GM18520 (cell line): ENCODE results near the gene PLD2.

ENCODE experiments used
- ATAC-seq: cut with Tn5 transposase; IDR thresholded peaks from one replicate; pipeline ENCODE4 v1.9.1; 2021; ENCODE audit not compliant: unreplicated experiment

The PLD2 gene

DNA sequence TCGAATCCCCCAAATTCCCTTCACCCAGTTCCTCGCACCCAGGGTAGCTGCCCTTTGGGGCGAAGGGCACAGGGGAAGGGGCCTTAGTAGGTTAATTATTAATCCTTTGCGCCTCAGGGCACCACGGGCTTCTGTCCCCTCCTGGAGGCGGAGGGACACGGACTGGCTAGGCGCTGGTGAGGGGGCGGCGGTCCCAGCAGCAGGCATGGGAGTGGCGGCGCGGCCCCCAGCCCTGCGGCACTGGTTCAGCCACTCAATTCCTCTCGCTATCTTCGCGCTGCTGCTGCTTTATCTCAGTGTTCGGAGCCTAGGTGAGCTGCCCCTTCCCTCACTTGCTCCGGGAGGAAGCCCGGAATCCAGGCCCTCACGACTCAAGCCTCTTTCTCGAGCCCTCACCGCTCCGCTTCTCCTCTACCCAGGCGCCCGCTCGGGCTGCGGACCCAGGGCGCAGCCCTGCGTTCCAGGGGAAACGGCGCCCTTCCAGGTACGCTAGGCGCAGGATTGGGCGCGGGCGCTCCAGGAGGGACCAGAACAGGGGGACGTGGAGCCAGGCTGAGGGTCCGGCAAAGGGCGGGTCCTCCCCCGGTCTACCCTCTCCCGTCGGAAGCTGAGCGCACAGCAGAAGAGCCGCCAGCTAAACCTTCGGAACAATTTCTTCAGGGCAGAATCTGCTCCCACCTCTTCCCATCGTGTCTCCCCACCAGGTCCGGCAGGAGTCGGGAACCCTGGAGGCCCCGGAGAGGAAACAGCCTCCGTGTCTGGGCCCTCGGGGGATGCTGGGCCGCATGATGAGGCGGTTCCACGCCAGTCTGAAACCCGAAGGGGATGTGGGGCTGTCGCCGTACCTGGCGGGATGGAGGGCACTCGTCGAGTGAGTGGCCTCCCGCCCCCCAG lies 17.9 kb upstream of the PLD2 start, which contains the start of gene GLTPD2:
Gene GLTPD2 (plus strand): TSS at position 158 of the 894 bp plus-strand sequence. CDS start 48 bp downstream, at position 206.
- no peak for ATAC-seq

DNA sequence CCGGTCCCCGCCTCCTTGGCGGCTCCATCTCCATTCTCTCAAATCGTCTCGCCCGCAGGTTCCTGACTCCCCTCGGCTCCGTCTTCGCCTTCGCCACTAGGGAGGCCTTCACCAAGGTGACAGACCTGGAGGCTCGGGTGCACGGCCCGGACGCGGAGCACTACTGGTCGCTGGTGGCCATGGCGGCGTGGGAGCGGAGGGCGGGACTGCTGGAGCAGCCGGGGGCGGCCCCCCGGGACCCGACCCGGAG lies 17.3 kb upstream of the PLD2 start:
- ATAC-seq = no peak

DNA sequence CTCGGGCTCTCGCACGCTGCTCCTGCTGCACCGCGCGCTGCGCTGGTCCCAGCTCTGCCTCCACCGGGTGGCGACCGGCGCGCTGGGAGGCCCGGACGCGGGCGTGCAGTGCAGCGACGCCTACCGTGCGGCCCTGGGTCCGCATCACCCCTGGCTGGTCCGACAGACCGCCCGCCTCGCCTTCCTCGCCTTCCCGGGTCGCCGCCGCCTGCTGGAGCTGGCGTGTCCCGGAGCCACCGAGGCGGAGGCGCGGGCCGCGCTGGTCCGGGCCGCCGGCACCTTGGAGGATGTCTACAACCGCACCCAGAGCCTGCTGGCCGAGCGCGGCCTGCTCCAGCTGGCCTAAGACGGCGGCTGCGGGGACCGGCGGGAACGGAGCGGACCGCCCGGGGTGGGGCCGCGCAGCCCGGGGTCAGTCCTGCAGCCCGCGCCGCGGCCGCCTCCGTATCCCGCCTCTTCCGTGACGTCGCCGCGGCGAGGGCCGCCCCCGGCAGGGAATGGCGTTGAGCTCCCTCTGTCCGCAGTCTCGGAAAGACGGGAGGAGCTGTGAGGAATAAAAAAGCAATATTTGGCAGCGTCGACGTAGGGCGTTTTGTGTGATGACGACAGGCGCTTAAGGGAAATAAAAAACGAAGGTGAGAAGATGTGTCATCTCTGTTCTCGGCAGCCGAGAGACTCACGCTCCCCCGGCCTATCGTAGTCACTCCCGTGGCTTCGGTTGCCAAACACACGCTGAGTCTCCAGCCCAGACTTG lies 16.8 kb upstream of the PLD2 start:
- peak; percentile 84 for ATAC-seq

DNA sequence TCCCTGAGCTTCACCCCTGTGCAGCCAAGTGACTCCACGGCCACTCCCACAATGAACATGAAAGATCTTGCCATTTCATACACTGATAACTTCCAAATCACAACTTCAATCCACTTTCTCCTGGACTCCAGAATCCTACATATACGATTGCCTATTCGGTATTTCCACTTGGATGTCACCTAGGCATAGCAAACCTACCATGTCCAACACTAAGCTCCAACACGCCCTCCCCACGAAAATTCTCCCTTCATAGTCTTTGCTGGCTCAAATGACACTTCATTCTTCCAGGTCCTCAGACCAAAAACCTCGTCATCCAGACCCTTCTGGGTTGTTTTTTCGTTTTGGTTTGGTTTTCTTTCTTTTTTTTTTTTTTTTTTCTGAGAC lies 16.3 kb upstream of the PLD2 start:
- no peak for ATAC-seq

DNA sequence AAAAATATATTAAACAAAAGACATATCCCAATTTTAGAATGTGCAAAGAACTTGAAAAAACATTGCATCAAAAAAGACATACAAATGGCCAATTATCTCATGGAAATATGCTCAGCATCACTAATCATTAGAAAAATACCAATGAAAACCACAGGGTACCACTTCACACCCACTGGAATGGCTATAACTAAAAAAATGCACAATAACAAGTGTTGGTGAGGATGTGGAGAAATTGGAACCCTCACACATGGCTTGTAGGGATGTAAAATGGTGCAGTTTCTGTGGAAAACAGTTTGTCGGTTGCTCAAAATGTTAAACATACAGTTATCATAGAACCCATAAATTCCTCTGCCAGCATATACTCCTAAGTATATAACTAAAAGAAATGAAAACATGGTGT lies 11.8 kb upstream of the PLD2 start:
- ATAC-seq = no peak

DNA sequence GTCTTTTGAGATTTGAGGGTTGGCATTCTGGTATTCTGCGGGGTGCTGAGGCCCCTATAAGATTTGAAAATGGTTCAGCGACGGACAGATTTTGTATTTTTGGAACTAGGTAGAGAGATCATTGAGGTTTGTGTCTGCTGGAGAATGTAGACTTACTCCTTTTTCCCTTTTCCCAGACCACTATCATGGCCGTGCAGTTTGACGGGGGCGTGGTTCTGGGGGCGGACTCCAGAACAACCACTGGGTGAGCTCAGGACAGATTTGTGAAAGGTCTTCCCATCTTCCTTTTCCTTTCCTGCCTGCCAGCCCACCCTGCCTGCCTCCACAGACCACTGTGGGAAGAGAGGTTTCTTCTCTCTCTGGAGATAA lies 10.4 kb upstream of the PLD2 start:
- no peak for ATAC-seq

DNA sequence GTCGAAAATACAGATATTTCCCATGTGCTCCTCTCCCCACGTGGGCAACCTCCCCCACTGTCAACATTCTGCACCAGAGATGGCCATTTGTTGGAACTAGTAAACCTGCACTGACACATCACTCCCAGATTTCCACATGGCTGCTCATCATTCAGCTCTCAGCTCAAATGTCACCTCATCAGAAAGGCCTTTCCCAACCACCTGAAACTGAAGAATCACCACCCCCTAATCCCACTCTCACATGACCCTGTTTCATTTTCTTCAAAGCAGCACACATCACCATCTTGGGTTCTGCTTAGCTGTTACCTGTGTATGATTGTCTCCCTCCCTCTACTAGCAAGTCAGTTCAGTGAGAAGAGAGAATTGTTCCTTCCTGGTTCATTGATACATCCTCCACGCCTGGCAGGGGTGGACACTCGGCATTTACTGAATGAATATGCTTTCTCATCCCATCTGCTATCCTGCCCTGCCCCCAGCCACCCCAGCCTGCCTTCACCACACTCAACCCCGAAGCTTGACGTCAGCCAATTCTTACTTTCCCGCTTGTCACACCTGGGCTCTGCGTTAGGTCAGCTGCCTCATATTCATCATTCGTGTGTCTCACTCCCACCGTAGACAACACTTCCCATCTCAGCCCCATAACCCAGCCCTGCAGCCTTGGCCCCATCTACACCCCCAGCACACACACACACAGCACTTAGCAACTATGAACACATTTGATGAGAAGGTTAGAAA lies 6.3 kb upstream of the PLD2 start:
- ATAC-seq = no peak

DNA sequence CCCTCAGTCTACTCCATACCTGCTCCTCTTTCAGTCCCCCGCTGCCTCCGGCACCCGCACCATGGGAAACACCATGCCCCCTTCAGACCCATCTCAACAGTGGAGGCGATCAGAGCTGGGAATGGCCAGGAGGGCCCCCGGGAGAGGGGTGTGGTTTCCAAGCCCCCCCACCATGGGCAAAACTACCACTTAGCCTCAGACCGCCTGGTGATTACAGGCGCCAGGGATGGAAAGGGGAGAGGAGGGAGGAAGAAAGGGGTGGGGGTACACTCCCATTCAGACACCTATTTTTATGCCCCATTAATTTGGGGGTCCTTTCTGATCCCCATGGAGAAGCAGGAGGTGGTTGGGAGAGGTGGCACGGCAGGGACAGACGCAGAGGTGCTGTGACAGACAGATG lies 4.7 kb upstream of the PLD2 start, which contains the start of gene C17orf114:
Gene C17orf114 (minus strand): TSS at position 101 of the 400 bp plus-strand sequence.
- ATAC-seq = no peak

DNA sequence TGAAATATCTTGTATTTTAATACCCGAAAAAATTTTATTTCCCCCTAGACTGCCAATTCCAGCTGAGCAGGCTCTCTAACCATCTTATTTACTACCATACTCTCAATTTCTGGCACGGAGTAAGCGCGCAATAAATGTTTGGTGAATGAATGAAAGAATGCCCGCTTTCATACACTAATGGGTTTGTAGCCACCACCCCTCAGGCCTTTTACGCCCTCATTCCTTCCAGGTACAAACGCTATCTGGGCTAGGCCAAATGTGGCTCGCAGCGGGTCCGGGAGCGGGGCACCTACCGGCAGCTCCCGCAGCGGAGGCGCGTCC lies 536 bp upstream of the PLD2 start:
- ATAC-seq = no peak

DNA sequence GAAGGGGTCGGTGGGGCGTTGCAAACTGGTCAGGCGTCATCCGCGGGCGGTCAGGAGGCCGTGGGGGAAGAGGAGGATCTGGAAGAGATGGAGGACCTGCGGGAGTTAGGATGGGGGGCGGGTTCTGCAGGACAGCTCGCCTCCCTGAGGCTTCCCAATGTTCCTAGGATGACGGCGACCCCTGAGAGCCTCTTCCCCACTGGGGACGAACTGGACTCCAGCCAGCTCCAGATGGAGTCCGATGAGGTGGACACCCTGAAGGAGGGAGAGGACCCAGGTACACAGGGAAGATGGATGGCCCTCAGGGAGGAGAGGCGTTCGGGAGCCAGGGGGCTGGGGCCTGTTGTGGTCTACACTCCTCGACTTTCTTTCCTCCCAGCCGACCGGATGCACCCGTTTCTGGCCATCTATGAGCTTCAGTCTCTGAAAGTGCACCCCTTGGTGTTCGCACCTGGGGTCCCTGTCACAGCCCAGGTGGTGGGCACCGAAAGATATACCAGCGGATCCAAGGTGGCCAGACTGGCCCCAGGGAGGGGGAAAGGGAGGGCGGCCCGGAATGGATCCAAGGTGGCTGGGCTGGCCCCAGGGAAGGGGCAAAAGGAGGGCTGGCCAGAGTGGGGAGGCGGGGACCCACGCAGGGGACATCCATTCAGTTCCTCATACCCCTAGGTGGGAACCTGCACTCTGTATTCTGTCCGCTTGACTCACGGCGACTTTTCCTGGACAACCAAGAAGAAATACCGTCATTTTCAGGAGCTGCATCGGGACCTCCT lies 839 bp downstream of the PLD2 start:
- ATAC-seq = no peak

DNA sequence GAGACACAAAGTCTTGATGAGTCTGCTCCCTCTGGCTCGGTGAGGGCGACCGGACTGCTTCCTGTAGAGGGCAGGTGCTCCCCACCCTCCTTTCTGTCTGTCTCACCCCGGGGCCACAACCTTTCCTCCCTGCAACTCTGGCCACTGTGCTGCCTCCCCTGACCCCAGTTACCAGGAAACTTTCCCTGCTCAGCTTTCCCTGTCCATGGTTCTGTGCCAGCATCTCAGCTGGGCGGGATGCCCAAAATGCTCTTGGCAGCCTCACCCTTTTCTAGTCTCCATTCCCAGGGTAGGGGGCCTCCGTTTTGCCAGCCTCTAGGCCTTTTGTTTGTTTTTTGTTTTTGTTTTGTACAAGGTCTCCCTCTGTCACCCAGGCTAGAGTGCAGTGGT lies 1.4 kb downstream of the PLD2 start:
- no peak for ATAC-seq

DNA sequence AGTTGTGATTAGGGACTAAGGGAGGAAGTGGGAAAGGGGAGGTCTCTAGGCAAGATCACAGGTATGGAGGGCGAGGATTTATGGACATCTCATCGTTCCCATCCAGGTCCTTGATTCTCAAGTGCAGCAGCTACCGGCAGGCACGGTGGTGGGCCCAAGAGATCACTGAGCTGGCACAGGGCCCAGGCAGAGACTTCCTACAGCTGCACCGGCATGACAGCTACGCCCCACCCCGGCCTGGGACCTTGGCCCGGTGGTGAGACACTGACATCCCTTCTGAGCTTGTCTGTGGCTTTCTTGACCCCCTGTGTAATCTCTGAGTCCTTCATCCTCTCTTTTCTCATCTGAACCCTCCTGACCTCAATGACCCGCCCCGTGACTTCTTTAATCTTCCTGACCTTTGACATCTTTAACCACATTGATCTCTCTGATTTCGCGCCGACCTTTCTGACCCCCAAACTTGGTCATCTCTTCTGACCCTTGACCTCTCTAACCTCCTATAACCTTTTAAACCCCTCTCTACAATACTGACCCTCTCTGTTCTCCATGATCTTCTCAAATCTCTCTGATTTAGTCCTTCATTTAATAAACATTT lies 3.8 kb downstream of the PLD2 start:
- no peak for ATAC-seq

DNA sequence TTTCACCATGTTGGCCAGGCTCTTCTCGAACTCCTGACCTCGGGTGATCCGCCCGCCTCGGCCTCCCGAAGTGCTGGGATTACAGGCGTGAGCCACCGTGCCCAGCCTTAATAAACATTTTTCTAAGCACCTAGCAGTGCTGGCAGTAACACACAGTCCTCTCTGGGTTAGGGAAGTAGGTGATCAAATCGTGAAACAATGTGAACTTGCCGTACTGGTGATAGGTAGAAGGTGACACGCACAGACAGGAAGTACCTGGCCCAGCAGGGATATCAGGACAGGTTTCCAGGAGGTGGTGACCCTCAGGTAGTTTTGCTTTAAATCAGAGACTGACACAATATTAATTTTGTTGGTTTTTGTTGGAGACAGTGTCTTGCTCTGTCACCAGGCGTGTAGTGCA lies 4.5 kb downstream of the PLD2 start:
- no peak for ATAC-seq

DNA sequence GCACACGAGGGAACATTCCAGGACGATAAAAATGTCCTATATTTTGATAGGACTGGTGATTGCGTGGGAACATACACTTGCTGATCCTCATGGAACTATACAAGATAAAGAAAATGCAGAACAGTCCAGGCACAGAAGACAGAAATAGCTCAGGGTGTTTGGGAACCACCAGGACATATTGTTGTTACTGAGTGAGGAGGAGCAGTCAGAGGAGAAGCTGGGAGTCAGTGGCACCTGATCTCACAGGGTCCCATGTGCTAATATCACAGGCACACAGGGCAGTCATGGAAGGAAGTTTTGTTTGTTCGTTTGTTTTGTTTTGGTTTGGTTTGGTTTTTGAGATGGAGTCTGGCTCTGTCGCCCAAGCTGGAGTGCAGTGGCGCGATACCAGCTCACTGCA lies 5.7 kb downstream of the PLD2 start:
- ATAC-seq = no peak

DNA sequence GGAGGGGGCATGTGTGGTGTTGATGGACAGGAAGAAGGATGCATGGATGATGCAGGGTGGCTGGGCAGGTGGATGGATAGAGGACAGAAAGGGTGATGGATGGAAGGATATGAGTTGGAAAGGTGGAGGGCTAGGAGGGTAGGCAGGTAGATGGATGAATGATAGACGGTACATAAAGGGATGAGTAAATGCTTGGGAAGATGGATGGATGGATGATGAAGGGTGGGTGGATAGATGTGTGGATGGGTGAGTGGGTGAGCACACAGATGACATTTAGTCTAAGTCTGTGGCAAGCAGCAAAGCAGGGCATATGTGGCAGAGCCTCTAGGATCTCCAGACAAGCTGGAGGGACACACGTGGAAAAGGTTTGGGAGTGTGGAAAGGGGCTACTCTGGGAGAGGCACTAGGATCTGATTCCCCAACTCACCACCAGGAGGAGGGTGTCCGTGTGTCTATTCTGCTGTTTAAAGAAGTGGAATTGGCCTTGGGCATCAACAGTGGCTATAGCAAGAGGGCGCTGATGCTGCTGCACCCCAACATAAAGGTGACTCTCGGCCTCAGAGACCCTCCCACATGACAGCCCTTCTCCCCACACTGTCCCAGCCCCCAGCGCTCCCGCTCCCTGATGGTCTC lies 8.2 kb downstream of the PLD2 start:
- ATAC-seq = no peak

DNA sequence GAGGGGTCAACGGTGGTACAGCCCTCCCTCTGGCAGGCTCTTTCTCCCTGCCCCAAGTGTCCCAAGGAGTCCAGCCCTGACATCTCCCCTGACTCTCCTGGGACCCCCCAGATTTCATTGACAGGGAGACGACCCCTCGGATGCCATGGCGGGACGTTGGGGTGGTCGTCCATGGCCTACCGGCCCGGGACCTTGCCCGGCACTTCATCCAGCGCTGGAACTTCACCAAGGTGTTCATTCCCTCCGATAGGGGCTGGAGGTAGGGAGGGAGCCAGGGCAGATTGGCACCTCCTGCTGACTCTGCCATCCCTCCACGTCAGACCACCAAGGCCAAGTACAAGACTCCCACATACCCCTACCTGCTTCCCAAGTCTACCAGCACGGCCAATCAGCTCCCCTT lies 9.9 kb downstream of the PLD2 start:
- no peak for ATAC-seq

DNA sequence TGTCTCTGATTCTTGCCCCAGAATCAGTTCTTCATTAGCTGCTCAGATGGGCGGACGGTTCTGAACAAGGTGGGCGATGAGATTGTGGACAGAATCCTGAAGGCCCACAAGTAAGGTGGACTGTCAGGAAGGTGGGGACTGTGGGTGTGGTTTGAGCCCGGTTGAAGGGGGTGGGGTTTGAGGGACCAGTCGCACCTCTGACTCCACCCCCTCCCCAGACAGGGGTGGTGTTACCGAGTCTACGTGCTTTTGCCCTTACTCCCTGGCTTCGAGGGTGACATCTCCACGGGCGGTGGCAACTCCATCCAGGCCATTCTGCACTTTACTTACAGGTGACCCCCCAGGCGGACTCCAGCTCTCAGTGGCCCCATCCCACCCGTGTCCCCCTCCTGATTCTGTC lies 11.3 kb downstream of the PLD2 start:
- ATAC-seq = no peak

DNA sequence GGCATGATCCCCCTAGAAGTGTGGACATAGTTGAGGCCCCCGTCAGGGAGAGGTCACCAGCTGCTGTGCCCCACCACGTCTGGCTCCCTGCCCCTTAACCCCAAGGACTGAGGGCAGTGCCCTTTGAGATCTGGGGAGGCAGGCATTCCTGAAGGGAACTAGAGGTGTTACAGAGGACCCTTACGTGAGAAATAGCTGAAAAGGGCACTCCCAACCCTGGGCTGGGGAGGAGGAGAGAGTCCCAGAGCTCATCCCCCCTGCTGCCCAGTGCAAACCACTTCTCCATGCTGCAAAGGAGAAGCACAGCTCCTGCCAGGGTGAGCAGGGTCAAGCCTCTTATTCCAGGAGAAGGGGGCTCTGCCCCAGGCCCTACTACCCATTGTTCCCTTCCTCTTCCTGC lies 15.9 kb downstream of the PLD2 start:
- ATAC-seq = no peak

DNA sequence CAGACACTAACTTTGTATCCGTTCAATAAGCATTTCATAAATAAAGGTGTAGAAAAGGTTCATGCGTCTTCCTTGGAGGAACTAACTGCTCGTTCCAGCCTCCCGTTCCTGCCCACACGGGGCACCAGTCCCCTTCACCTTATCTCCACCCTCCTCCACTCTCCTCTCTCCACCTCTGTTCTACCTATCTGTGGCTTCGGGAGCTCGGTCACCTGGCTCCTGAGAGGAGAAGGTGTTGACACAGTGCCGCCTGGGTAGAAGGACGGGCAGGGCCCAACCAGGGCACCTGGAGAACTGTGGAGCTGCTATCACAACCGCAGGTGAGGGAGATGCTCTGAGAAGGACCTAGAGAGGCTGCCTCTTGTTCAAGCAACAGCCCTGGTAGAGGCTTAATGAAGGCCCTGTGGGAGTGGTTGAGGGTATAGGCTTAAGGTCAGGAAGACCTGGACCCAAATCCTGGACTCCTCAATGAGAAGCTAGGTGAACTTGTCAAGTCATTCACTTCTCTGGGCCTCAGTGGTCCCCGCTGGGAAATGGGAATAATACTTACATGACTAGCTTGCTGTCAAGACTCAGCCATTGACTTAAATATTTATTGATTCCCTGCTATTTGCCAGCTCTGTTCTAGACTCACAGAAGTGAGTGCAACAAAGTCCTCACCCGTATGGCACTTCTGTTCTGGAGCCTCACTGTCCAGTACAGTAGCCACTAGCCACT lies 16.6 kb downstream of the PLD2 start:
- ATAC-seq = no peak

DNA sequence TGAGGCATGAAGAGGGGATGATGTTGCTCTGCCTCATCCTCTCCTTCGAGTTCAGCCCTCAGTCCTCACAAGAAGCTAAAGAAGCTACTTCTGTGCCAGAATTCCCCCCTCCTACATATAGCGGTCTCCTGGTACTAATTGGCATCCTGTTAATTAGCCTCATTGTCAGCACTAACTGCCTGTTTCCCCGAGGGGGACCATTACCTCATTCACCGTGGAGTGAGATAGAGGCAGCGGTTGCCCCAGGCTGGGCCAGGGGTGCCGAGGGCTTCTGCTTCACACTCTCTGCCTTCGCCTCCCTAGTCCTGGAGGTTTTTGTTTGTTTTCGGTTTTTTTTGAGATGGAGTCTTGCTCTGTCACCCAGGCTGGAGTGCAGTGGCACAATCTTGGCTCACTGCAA lies 20.4 kb downstream of the PLD2 start:
- no peak for ATAC-seq
